ENCODE results near the gene HDAC9.
"Not testable (repeated sequence)": the region's sequence is repeated elsewhere in the genome, so short reads cannot be mapped to it uniquely, and the experiment has no call there.

HDAC9 gene

GRCh38 chr7:19009936-19010280 is 514.4 kb downstream of the HDAC9 start:
- DNase-seq (ENCODE audit: low spot score in 2 of 2) = no peak
- H3K4me3 ChIP-seq = no peak overlapping the region
- in situ Hi-C loops (cut with MboI; ENCODE audit: low sequenced_read_pairs) = no loop called here
- H3K9me3 ChIP-seq = no peaks in the 10 kb centered on the region
- H3K27me3 ChIP-seq (ENCODE audit: low read depth) = no peaks in the 10 kb centered on the region
- H3K36me3 ChIP-seq (replicated peaks) = no peaks in the 10 kb centered on the region
- H3K4me1 ChIP-seq = no peaks in the 10 kb centered on the region; the same call in 1 of the 2 replicates

DNA sequence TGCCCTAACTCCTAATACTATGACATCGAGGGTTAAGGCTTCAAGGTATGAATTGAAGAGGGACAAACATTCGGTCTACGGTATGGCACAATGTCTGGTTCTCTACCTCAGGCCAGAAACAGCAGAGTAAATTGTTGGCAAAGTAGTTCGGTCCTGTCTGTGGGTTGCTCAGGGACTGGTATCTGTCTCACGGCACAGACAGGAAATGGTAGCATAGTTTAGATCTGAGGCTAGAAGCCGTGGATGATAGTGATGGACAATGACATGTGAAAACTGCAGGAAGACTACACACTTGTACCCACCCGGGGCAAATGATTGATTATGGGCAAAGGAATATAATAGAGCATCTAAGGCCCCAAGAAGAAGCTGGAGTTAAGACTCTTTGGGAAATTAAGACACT is 515.7 kb downstream of the HDAC9 start:
- Histone ChIP-seq H3K4me1 (no peaks in the 10 kb centered on the region; the same call in 1 of the 2 replicates), H3K27me3 (ENCODE audit: low read depth) (no peaks in the 10 kb centered on the region), H3K9me3 (0 out of 2 replicates have a peak, but pooled peaks cover under 1% of the 10 kb centered on the region), H3K4me3 (no peak overlapping the region), H3K36me3 (replicated peaks) (no peaks in the 10 kb centered on the region)
- in situ Hi-C loops (cut with MboI; ENCODE audit: low sequenced_read_pairs) = no loop called here
- DNase-seq (ENCODE audit: low spot score in 2 of 2) = no peak

DNA sequence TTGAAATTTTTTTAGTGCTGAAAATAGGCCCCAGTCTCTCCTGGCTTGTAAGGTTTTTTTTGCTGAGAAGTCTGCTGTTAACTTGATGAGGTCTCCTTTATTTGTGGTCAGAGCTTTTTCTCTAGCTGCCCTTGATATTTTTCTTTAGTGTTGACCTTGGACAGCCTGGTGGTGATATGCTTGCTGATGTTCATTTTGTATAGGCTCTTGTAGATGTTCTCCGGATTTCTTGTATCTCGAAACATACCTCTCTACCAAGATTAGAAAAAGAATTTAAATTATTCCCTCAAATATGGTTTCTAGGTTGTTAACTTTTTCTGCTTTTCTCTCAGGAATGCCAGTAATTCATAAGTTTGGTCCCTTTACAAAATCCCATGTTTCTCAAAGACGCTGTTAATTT is 519.5 kb downstream of the HDAC9 start:
- H3K4me3 ChIP-seq = no peak overlapping the region
- in situ Hi-C loops (cut with MboI; ENCODE audit: low sequenced_read_pairs) = no loop called here
- no peaks in the 10 kb centered on the region for H3K27me3 ChIP-seq (ENCODE audit: low read depth)
- peaks cover 5% of the 10 kb centered on the region; the same call in 1 of the 2 replicates for H3K9me3 ChIP-seq
- H3K36me3 ChIP-seq (replicated peaks) = no peaks in the 10 kb centered on the region
- no peak for DNase-seq (ENCODE audit: low spot score in 2 of 2)
- no peaks in the 10 kb centered on the region; the same call in 1 of the 2 replicates for H3K4me1 ChIP-seq

DNA sequence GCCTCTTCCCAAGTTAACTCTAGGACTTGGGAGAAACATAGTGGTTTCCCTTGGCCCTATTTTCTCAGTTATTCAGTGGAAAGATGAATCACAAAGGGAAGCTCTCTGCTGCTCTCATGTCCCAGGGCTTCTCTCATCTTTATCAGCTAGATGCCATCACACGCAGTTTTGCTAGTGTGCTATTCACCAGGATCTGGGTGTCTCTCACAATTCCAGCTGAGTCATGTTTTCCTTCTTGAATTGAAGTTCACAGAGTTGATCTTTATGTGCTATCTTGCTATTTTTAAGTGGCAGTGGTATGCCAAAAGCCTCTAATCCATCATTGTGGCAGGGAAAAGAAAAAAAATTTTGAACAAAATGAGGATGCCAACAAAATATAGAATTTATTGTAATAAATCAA is 520.6 kb downstream of the HDAC9 start:
- Histone ChIP-seq H3K27me3 (ENCODE audit: low read depth) (no peaks in the 10 kb centered on the region), H3K4me1 (no peaks in the 10 kb centered on the region; the same call in 1 of the 2 replicates), H3K36me3 (replicated peaks) (no peaks in the 10 kb centered on the region), H3K4me3 (no peak overlapping the region), H3K9me3 (peaks cover 5% of the 10 kb centered on the region; the same call in 1 of the 2 replicates)
- in situ Hi-C loops (cut with MboI; ENCODE audit: low sequenced_read_pairs) = no loop called here
- no peak for DNase-seq (ENCODE audit: low spot score in 2 of 2)

- Histone ChIP-seq H3K9me3 (peaks cover 5% of the 10 kb centered on the region; the same call in 1 of the 2 replicates), H3K4me3 (no peak overlapping the region), H3K27me3 (ENCODE audit: low read depth) (no peaks in the 10 kb centered on the region), H3K36me3 (replicated peaks) (no peaks in the 10 kb centered on the region), H3K4me1 (no peaks in the 10 kb centered on the region; the same call in 1 of the 2 replicates)
- DNase-seq (ENCODE audit: low spot score in 2 of 2) = no peak
- in situ Hi-C loops (cut with MboI; ENCODE audit: low sequenced_read_pairs) = no loop called here
These were observed 521.8 kb downstream of the HDAC9 start for GRCh38 chr7:19017374-19017773.

DNA sequence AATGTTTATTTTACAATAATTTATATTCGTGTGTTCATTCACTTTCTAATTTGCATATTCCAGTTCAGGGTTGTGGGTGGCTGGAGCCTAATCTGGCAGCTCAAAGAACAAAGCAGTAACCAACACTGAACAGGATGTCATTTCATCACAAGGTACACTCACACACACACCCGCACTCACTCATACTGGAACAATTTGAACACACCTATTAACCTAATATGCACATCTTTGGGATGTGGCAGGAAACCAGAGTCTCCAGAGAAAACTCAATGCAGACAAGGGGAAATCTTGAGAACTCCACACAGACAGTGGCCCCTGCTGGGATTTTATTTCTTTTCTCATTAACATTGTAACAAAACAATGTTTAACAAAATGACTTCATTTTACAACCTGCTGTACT is 524.5 kb downstream of the HDAC9 start:
- in situ Hi-C loops (cut with MboI; ENCODE audit: low sequenced_read_pairs) = no loop called here
- peaks cover 5% of the 10 kb centered on the region; the same call in 1 of the 2 replicates for H3K9me3 ChIP-seq

DNA sequence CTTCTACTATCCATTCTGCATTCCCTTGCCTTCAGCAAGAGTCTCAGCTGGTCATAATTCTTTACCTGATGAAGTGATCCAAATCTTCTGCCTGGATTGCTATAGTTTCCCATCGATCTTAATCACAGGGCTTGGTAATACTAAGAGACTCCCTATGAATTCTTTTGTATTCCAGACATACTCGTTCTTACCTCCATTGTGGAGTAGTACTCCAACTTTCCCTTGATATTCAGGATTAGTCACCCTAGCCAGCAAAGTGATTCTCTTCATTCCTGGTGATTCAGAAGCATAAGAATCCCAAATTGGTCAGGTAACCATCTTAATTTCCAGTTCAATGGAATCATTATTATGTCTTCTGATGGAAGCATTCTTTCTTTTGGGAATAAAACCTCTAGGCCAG is 525.2 kb downstream of the HDAC9 start:
- Histone ChIP-seq H3K4me3 (no peak overlapping the region), H3K36me3 (replicated peaks) (no peaks in the 10 kb centered on the region), H3K9me3 (peaks cover 5% of the 10 kb centered on the region; the same call in 1 of the 2 replicates), H3K27me3 (ENCODE audit: low read depth) (no peaks in the 10 kb centered on the region), H3K4me1 (no peaks in the 10 kb centered on the region)
- DNase-seq (ENCODE audit: low spot score in 2 of 2) = no peak
- in situ Hi-C loops (cut with MboI; ENCODE audit: low sequenced_read_pairs) = no loop called here

More for the DNA sequence above, 524.5 kb downstream of the HDAC9 start:
- no peaks in the 10 kb centered on the region for H3K4me1 ChIP-seq
- no peaks in the 10 kb centered on the region for H3K27me3 ChIP-seq (ENCODE audit: low read depth)
- H3K4me3 ChIP-seq = no peak overlapping the region
- no peak for DNase-seq (ENCODE audit: low spot score in 2 of 2)
- H3K36me3 ChIP-seq (replicated peaks) = no peaks in the 10 kb centered on the region

- in situ Hi-C loops (cut with MboI; ENCODE audit: low sequenced_read_pairs) = no loop called here
- Histone ChIP-seq H3K9me3 (no peaks in the 10 kb centered on the region), H3K36me3 (replicated peaks) (no peaks in the 10 kb centered on the region), H3K4me3 (no peak overlapping the region), H3K4me1 (no peaks in the 10 kb centered on the region), H3K27me3 (ENCODE audit: low read depth) (no peaks in the 10 kb centered on the region)
- no peak for DNase-seq (ENCODE audit: low spot score in 2 of 2)
These were observed 527.9 kb downstream of the HDAC9 start for GRCh38 chr7:19023477-19023876.

GRCh38 chr7:19024261-19024660 is 528.7 kb downstream of the HDAC9 start:
- Histone ChIP-seq H3K27me3 (ENCODE audit: low read depth) (no peaks in the 10 kb centered on the region), H3K36me3 (replicated peaks) (no peaks in the 10 kb centered on the region), H3K9me3 (no peaks in the 10 kb centered on the region), H3K4me3 (no peak overlapping the region), H3K4me1 (no peaks in the 10 kb centered on the region)
- DNase-seq (ENCODE audit: low spot score in 2 of 2) = no peak
- in situ Hi-C loops (cut with MboI; ENCODE audit: low sequenced_read_pairs) = no loop called here

DNA sequence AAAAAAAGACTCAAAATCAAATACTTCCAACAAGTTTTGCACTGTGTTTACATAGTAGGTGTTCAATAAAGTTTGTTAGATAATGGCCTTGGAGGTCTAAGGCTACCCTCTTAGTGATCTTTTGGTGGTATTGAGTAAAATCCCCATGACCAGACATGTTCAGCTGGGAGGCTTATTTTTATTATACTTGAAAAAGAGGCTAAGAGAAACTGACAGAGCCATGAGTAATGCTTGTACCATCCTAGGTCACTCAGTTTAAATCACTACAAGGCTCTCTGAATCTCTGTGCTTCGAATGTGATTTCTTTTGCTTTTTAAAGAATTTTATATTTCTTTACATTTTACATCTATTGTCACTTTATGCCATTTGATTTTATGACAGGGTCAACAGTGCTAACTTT is 531.3 kb downstream of the HDAC9 start:
- in situ Hi-C loops (cut with MboI; ENCODE audit: low sequenced_read_pairs) = no loop called here
- no peak for DNase-seq (ENCODE audit: low spot score in 2 of 2)
- no peaks in the 10 kb centered on the region; the same call in 1 of the 2 replicates for H3K9me3 ChIP-seq
- no peaks in the 10 kb centered on the region for H3K4me1 ChIP-seq
- H3K27me3 ChIP-seq (ENCODE audit: low read depth) = no peaks in the 10 kb centered on the region
- H3K36me3 ChIP-seq (replicated peaks) = no peaks in the 10 kb centered on the region
- H3K4me3 ChIP-seq = no peak overlapping the region

DNA sequence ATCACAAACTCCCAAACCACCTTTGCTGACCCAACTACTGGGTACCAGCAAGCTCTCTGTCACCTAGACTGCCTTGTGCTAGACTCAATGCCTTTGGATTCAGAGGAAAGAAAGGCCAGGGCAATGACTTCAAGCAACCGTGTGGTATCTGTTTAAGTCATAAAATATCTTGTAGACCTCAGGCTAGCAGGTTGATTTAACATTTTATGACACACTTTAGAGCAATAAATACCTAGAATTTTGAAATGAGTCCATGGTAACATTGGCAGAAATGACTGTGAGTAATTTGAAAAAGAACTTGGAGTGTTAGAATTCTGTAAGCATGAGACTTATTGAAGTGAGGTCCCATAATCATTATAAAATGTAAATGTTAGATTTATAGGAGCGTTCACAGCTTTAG is 534.7 kb downstream of the HDAC9 start:
- no peaks in the 10 kb centered on the region for H3K27me3 ChIP-seq (ENCODE audit: low read depth)
- no peaks in the 10 kb centered on the region for H3K36me3 ChIP-seq (replicated peaks)
- DNase-seq (ENCODE audit: low spot score in 2 of 2) = no peak
- no peak overlapping the region for H3K4me3 ChIP-seq
- H3K4me1 ChIP-seq = no peaks in the 10 kb centered on the region
- in situ Hi-C loops (cut with MboI; ENCODE audit: low sequenced_read_pairs) = no loop called here
- no peaks in the 10 kb centered on the region; the same call in 1 of the 2 replicates for H3K9me3 ChIP-seq

DNA sequence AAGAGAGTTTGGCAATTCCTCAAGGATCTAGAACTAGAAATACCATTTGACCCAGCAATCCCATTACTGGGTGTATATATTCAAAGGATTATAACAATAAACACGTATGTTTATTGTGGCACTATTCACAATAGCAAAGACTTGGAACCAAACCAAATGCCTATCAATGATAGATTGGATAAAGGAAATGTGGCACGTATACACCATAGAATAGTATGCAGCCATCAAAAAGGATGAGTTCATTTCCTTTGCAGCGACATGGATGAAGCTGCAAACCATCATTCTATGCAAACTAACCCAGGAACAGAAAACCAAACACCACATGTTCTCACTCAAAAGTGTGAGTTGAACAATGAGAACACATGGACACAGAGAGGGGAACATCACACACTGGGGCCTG is 537.4 kb downstream of the HDAC9 start:
- H3K36me3 ChIP-seq (replicated peaks); H3K27me3 ChIP-seq (ENCODE audit: low read depth); DNase-seq (ENCODE audit: low spot score in 2 of 2); in situ Hi-C loops (cut with MboI; ENCODE audit: low sequenced_read_pairs); H3K4me1 ChIP-seq; H3K9me3 ChIP-seq; H3K4me3 ChIP-seq: not testable (repeated sequence)

- in situ Hi-C loops (cut with MboI; ENCODE audit: low sequenced_read_pairs) = no loop called here
These were observed 556.3 kb downstream of the HDAC9 start for GRCh38 chr7:19051767-19052375.

More at GRCh38 chr7:19051767-19052375, 556.3 kb downstream of the HDAC9 start:
- Histone ChIP-seq H3K4me1 (no peaks in the 10 kb centered on the region), H3K9me3 (no peaks in the 10 kb centered on the region), H3K36me3 (replicated peaks) (no peaks in the 10 kb centered on the region), H3K4me3 (no peak overlapping the region), H3K27me3 (ENCODE audit: low read depth) (no peaks in the 10 kb centered on the region)
- DNase-seq (ENCODE audit: low spot score in 2 of 2) = peak; percentile 29 to 69
